Right lobe of liver (tissue), 6 donors: ENCODE data around the gene PCDHGC4. TPM values are rescaled to one million over a fixed set of nuclear protein-coding genes. Genes with fewer than 3 reads are reported as not detected.
A peak's percentile ranks its signal among the peaks of the same experiment; 100 is the strongest.

Experiments
- ATAC-seq, 4 donors: fragments of 200-7000 bp; cut with Tn5 transposase; one replicate each; pipeline ENCODE4 v1.9.1; 2020; ENCODE audit warnings: mild to moderate bottlenecking in 4 of 4, moderate library complexity in 4 of 4
- DNase-seq, 3 donors: peaks; one replicate each; pipeline ENCODE4 v3.0.0-alpha.2; 2020
- H3K27ac ChIP-seq, 3 donors: fragments of 200-600 bp; one replicate each; pipeline ENCODE4 v1.8.0; 2022
- H3K27me3 ChIP-seq, 2 donors: fragments of 200-600 bp; one replicate each; pipeline ENCODE4 v1.8.0; 2022
- H3K36me3 ChIP-seq, 4 donors: fragments of 200-600 bp; sonication (generic) in 1 of 4; one replicate each; pipeline versions ENCODE4 v1.5.1 to v1.8.0; 2017 to 2022; ENCODE audit warnings: control low read depth in 1 of 4
- H3K4me1 ChIP-seq, 4 donors: fragments of 200-600 bp; sonication (generic) in 1 of 4; one replicate each; pipeline versions ENCODE4 v1.5.1 to v1.8.0; 2017 to 2022; ENCODE audit warnings: control low read depth in 1 of 4
- H3K4me3 ChIP-seq, 3 donors: fragments of 200-600 bp; one replicate each; pipeline ENCODE4 v1.8.0; 2022
- H3K9me3 ChIP-seq, 4 donors: fragments of 200-600 bp; sonication (generic) in 1 of 4; one replicate each; pipeline versions ENCODE4 v1.5.1 to v1.8.0; 2017 to 2022; ENCODE audit warnings: control low read depth in 1 of 4
- POLR2A ChIP-seq: fragments of 450-650 bp; IDR thresholded peaks from one replicate; pipeline ENCODE4 v1.6.1; 2017; ENCODE audit warnings: antibody characterized with exemption, mild to moderate bottlenecking
- WGBS: methylation state at CpG from one replicate; pipeline ENCODE4 v1.1.6; 2018; ENCODE audit warnings: low coverage, low lambda C conversion rate; ENCODE audit not compliant: insufficient coverage; ENCODE audit errors: missing lambda C conversion rate; 5-methylcytosine and 5-hydroxymethylcytosine counted together
- intact Hi-C, 2 donors: fragments of 100-400 bp; cut with DNase I; formaldehyde crosslinking; loops; one replicate each; pipeline versions ENCODE4 v1.11.2 to v1.14.1; 2022
- total RNA-seq, 6 experiments: library from RNA; depleted of rRNA in 2 of 6; stranded (reverse); fragments of >200 nt in 2 of 6; fragmentation: NEBNext Ultra II Directional in 3 of 6; extraction: Animal tissue kit (Norgen Biotek cat#: 25700) in 3 of 6; gene quantifications; one replicate each; pipeline versions ENCODE4 v1.1.0 to v1.2.4, GENCODE V29; 2016 to 2023
- TF ChIP-seq, protein P1 (sequence below), 4 donors: fragments of 200-600 bp in 3 of 4; fragments of 450-650 bp in 1 of 4; IDR thresholded peaks; one replicate each; pipeline versions ENCODE4 v1.5.1 to v1.8.0; 2016 to 2022; ENCODE audit warnings: antibody characterized with exemption in 4 of 4, mild to moderate bottlenecking in 2 of 4
- donor health status: DM: no; HTN: yes; CAD: no.
- donor health status: DM: no; HTN: no; CAD: no.
- donor health status: DM: no; HTN: no; CAD: no.
- donor health status: DM: no; HTN: yes; CAD: no.
- donor health status: DM: no; HTN: yes; CAD: no.

PCDHGC4 gene
- total RNA-seq, 6 experiments from 2014 or later: 0.20 to 10.7 (median 0.34) TPM

DNA sequence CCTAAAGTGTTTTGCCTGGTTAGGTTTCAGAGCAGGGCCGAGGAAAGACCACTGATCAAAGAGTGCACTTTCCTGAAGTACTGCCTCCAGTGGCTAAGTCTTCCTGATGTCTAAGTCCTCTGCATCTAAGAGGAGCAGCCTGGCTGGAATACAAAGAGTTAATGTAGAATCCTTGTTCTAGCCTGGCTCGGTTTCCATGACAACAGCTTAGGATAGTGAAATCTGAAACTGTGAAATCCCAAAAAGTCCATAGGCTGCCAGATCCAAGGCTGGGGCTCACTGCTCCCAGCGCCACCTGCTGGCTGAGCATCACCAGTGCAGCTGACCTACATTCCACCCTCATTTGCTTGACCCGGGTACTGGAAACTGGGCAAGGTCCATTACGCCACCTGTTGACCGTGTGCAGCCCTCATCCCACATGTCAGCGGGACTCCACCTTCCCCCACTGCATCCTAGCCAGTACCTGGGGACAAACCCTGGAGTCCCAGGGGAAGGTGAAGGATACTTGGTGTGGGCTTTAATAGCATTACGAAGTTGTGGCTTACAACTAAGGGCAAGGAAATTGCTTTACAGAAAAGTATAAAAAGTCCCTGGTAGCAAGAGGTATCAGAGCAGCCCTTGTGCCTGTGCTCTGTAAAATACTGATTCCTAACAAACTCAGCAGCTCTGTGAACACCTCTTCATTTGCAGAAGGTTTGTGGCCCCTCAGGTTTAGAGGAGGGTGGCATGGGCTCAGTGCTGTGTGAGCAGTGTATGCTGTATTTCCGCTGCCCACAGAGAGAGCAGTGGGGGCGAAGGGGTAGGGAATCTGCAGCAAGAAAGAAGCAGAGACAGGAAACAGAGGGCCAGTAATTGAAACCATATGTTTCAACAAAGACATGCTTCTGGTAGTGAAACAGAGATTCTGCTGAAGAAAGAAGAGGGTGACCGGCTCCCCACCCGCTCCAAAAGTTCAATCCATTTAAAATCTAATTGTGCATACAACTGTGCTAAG, 40.1 kb downstream of the PCDHGC4 start:
- Histone ChIP-seq H3K9me3 (no peaks in the 10 kb centered on the region), H3K27ac (peak overlapping the region; percentile 55 to 83 (median 79)), H3K27me3 (no peaks in the 10 kb centered on the region), H3K4me3 (no peak overlapping the region), H3K4me1 (peaks cover 0 to 47% (median 16%) of the 10 kb centered on the region in 4 donors), H3K36me3 (peaks cover 0 to 51% (median 13%) of the 10 kb centered on the region in 4 donors)
- no peak for TF ChIP-seq POLR2A
- TF ChIP-seq, protein P1, sequence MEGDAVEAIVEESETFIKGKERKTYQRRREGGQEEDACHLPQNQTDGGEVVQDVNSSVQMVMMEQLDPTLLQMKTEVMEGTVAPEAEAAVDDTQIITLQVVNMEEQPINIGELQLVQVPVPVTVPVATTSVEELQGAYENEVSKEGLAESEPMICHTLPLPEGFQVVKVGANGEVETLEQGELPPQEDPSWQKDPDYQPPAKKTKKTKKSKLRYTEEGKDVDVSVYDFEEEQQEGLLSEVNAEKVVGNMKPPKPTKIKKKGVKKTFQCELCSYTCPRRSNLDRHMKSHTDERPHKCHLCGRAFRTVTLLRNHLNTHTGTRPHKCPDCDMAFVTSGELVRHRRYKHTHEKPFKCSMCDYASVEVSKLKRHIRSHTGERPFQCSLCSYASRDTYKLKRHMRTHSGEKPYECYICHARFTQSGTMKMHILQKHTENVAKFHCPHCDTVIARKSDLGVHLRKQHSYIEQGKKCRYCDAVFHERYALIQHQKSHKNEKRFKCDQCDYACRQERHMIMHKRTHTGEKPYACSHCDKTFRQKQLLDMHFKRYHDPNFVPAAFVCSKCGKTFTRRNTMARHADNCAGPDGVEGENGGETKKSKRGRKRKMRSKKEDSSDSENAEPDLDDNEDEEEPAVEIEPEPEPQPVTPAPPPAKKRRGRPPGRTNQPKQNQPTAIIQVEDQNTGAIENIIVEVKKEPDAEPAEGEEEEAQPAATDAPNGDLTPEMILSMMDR (IDR thresholded peaks at IDR 0.05): peak; percentile 99 to 100 (median 100)
- ATAC-seq (peak; percentile 89 to 97 (median 94)), DNase-seq (peak; percentile 86 to 93 (median 91))
- intact Hi-C loops: loop anchor here in 1 of 2 donors (10.0 kb wide), 1 partner anchor 50 kb away; the partner anchor contains the start of gene PCDHGC3
- 19% methylated on average over 12 of the region's 12 CpGs for WGBS

DNA sequence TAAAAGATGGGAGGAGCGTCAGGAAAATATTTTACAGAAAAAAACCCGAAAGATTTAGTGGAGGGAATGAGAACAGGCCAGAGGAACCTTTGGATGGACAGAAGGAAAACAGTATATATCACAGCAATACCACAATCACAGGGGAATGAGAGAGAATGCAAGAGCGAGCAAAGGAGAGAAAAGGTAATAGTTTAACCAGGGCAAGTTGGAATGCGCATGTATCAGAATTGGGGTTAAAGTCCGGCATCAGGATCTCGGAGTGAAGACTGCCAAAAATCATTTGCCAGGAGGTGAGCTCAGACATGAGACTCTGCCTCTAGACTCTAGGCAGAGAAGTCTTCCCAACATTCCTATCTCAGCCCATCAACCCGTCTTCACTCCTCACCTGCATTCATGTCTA, 40.8 kb downstream of the PCDHGC4 start:
- peak in 1 of 3 donors; percentile 62 for DNase-seq
- intact Hi-C loops: loop anchor here in 1 of 2 donors (10.0 kb wide), 1 partner anchor 51 kb away; the partner anchor contains the start of gene PCDHGC3
- Histone ChIP-seq H3K9me3 (no peaks in the 10 kb centered on the region), H3K4me1 (peaks cover 0 to 53% (median 16%) of the 10 kb centered on the region in 4 donors), H3K36me3 (peaks cover 0 to 48% (median 13%) of the 10 kb centered on the region in 4 donors), H3K27ac (peak overlapping the region; percentile 55 to 83 (median 79)), H3K27me3 (no peaks in the 10 kb centered on the region), H3K4me3 (no peak overlapping the region)
- TF ChIP-seq, protein P1 (IDR thresholded peaks at IDR 0.05): no peak
- peak; percentile 17 for TF ChIP-seq POLR2A
- WGBS: 36% methylated on average over 6 of the region's 7 CpGs
- peak; percentile 52 to 67 (median 56) for ATAC-seq

DNA sequence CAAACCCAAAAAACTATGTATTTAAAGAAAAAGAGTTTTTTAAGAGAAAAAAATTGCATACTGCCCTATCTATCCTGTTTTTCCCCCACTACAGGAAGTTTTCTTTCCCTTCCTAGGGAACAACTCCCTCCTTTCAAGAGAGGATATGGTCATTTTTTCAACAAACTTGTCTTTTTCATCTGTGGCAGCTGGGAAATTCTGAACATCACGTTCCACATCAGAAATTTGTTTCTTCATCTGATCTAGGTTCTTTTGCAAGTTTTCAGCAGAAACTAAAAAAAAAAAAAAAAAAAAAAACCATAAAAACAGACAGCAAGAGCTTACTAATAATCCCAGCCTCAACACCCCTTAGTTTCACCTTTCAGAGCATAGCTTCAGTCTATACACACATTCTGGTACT, 42.6 kb downstream of the PCDHGC4 start:
- WGBS: 62% methylated on average over 1 of the region's 1 CpG
- H3K4me3 ChIP-seq: no peak overlapping the region
- no peaks in the 10 kb centered on the region for H3K27me3 ChIP-seq
- DNase-seq: no peak
- intact Hi-C loops: loop anchor here in 1 of 2 donors (10.0 kb wide), 1 partner anchor 53 kb away; the partner anchor contains the start of gene PCDHGC3
- H3K4me1 ChIP-seq: peaks cover 0 to 49% (median 16%) of the 10 kb centered on the region in 4 donors
- TF ChIP-seq, protein P1 (IDR thresholded peaks at IDR 0.05): no peak
- no peak for TF ChIP-seq POLR2A
- ATAC-seq: no peak
- no peaks in the 10 kb centered on the region for H3K9me3 ChIP-seq
- peak overlapping the region in 2 of 3 donors; percentile 6 to 68 for H3K27ac ChIP-seq
- peaks cover 0 to 40% (median 12%) of the 10 kb centered on the region in 4 donors for H3K36me3 ChIP-seq

DNA sequence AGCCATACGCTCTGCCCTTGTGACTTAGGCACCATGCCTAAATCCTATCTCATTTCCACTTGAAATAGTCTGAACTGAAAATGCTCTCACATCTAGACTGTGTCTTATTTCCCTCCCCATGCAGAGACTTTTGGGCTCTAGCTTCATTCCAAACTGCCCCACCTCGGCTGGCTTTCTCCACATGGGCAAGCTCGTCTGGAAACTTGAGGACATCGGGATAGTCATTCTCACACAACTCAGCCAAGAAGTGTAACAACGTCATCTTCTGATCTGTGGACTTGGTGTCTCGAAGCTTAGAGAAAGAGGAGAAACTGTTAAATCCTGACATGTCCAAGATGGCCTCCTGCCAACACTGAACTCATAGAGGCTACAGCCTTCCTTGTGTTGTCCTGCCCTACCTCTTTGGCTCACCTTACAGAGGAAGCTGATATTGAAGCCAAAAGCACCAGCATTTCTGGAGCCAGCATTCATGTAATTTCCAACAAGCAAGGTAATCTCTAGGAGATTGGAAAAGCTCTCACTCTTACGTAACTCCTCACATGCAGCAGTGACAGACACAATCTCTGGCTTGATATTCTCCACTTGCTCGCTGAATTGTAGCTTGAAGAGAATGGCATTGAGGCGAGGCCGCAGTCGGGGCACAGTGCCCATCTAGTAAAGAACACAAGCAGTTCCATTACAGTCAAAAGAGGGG, 43.6 kb downstream of the PCDHGC4 start:
- WGBS: 44% methylated on average over 11 of the region's 11 CpGs
- DNase-seq: peak in 1 of 3 donors; percentile 61
- intact Hi-C loops: loop anchor here in 1 of 2 donors (10.0 kb wide), 1 partner anchor 54 kb away; the partner anchor contains the start of gene PCDHGC3

More for the DNA sequence above, 43.6 kb downstream of the PCDHGC4 start:
- Histone ChIP-seq H3K4me3 (no peak overlapping the region), H3K27me3 (no peaks in the 10 kb centered on the region), H3K27ac (peak overlapping the region; percentile 56 to 76 (median 68)), H3K4me1 (peaks cover 0 to 49% (median 16%) of the 10 kb centered on the region in 4 donors), H3K36me3 (peaks cover 0 to 38% (median 13%) of the 10 kb centered on the region in 4 donors), H3K9me3 (no peaks in the 10 kb centered on the region)
- ATAC-seq: peak; percentile 24 to 45 (median 33)
- TF ChIP-seq, protein P1 (IDR thresholded peaks at IDR 0.05): no peak
- no peak for TF ChIP-seq POLR2A
